ENCODE data around the gene IGFLR1. TPM values are rescaled to one million over a fixed set of nuclear protein-coding genes. Genes with fewer than 3 reads are reported as not detected.

IGFLR1 gene
- total and polyA plus RNA-seq, 9 of the 15 experiments (the other 6 are each of a cell fraction or from before 2014, with no cell fraction given) = 1.0 to 14.3 (median 4.6) TPM

- no peak for TF ChIP-seq CUX1 (CRISPR knock-in tag; IDR thresholded peaks at IDR 0.05)
- no peak for TF ChIP-seq DDX20 (tag; IDR thresholded peaks at IDR 0.05; ENCODE audit: low read depth)
- no peak for TF ChIP-seq ZNF79 (CRISPR knock-in tag; IDR thresholded peaks at IDR 0.05; ENCODE audit: low read depth)
- TF ChIP-seq PTBP1 (IDR thresholded peaks at IDR 0.05; ENCODE audit: low read depth, low read length) = no peak
- TF ChIP-seq, protein P1, sequence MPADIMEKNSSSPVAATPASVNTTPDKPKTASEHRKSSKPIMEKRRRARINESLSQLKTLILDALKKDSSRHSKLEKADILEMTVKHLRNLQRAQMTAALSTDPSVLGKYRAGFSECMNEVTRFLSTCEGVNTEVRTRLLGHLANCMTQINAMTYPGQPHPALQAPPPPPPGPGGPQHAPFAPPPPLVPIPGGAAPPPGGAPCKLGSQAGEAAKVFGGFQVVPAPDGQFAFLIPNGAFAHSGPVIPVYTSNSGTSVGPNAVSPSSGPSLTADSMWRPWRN (IDR thresholded peaks at IDR 0.05; ENCODE audit: low read depth) = no peak
- no peak for TF ChIP-seq ADNP (tag; IDR thresholded peaks at IDR 0.05)
- no peak for TF ChIP-seq ARID1B (IDR thresholded peaks at IDR 0.05)
- TF ChIP-seq, protein P2, sequence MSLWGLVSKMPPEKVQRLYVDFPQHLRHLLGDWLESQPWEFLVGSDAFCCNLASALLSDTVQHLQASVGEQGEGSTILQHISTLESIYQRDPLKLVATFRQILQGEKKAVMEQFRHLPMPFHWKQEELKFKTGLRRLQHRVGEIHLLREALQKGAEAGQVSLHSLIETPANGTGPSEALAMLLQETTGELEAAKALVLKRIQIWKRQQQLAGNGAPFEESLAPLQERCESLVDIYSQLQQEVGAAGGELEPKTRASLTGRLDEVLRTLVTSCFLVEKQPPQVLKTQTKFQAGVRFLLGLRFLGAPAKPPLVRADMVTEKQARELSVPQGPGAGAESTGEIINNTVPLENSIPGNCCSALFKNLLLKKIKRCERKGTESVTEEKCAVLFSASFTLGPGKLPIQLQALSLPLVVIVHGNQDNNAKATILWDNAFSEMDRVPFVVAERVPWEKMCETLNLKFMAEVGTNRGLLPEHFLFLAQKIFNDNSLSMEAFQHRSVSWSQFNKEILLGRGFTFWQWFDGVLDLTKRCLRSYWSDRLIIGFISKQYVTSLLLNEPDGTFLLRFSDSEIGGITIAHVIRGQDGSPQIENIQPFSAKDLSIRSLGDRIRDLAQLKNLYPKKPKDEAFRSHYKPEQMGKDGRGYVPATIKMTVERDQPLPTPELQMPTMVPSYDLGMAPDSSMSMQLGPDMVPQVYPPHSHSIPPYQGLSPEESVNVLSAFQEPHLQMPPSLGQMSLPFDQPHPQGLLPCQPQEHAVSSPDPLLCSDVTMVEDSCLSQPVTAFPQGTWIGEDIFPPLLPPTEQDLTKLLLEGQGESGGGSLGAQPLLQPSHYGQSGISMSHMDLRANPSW (CRISPR knock-in tag; IDR thresholded peaks at IDR 0.05) = no peak
- no peak for TF ChIP-seq ZNF253 (CRISPR knock-in tag; conservative IDR thresholded peaks at IDR 0.05)
- TF ChIP-seq KDM4B (IDR thresholded peaks at IDR 0.05; ENCODE audit: borderline replicate concordance in 2 of 2, low read depth in 1 of 2) = no peak
- TF ChIP-seq ZNF239 (CRISPR knock-in tag; IDR thresholded peaks at IDR 0.05) = no peak
- no peak; the same call in 1 of the 2 replicates for TF ChIP-seq ZBTB33 (CRISPR knock-in tag; IDR thresholded peaks at IDR 0.05)
- no peak for TF ChIP-seq NR4A1 (CRISPR knock-in tag; IDR thresholded peaks at IDR 0.05)
- no peak for TF ChIP-seq NR4A1 (tag; IDR thresholded peaks at IDR 0.05)
- TF ChIP-seq, protein P3, sequence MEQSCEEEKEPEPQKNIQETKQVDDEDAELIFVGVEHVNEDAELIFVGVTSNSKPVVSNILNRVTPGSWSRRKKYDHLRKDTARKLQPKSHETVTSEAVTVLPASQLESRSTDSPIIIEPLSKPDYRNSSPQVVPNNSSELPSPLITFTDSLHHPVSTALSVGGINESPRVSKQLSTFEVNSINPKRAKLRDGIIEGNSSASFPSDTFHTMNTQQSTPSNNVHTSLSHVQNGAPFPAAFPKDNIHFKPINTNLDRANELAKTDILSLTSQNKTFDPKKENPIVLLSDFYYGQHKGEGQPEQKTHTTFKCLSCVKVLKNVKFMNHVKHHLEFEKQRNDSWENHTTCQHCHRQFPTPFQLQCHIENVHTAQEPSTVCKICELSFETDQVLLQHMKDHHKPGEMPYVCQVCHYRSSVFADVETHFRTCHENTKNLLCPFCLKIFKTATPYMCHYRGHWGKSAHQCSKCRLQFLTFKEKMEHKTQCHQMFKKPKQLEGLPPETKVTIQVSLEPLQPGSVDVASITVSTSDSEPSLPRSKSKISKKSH (CRISPR knock-in tag; IDR thresholded peaks at IDR 0.05) = no peak
Observed at GRCh38 chr19:35702223-35703012, 39.8 kb downstream of the IGFLR1 start (continued).
